Measurements from ENCODE around the gene RNF128.
"Not testable (repeated sequence)": the region's sequence is repeated elsewhere in the genome, so short reads cannot be mapped to it uniquely, and the experiment has no call there.

Gene RNF128

DNA sequence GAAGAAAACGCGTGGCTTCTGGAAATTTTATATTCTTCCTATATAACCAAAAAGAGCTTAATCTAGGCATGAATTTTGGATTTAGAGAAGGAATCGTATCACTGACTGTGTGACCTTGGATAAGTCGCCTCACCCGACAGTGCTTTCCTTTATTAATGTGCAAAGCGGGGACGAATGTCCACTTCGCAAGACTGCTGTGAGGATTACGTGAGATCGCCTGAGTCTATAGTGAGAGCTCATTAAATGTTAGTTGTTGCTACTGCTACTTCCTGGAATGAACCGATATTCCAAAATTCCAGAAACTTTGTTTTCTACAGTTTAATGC is 75.5 kb downstream of the RNF128 start:
- in situ Hi-C loops (cut with MboI; ENCODE audit: low sequenced_read_pairs, unreplicated experiment): no loop called here
- DNase-seq (ENCODE audit: low spot score): no peak
- TF ChIP-seq, protein P1, sequence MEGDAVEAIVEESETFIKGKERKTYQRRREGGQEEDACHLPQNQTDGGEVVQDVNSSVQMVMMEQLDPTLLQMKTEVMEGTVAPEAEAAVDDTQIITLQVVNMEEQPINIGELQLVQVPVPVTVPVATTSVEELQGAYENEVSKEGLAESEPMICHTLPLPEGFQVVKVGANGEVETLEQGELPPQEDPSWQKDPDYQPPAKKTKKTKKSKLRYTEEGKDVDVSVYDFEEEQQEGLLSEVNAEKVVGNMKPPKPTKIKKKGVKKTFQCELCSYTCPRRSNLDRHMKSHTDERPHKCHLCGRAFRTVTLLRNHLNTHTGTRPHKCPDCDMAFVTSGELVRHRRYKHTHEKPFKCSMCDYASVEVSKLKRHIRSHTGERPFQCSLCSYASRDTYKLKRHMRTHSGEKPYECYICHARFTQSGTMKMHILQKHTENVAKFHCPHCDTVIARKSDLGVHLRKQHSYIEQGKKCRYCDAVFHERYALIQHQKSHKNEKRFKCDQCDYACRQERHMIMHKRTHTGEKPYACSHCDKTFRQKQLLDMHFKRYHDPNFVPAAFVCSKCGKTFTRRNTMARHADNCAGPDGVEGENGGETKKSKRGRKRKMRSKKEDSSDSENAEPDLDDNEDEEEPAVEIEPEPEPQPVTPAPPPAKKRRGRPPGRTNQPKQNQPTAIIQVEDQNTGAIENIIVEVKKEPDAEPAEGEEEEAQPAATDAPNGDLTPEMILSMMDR (IDR thresholded peaks at IDR 0.05; ENCODE audit: borderline replicate concordance, control extremely low read depth, extremely low read depth, insufficient read depth, missing control alignments): no peak

DNA sequence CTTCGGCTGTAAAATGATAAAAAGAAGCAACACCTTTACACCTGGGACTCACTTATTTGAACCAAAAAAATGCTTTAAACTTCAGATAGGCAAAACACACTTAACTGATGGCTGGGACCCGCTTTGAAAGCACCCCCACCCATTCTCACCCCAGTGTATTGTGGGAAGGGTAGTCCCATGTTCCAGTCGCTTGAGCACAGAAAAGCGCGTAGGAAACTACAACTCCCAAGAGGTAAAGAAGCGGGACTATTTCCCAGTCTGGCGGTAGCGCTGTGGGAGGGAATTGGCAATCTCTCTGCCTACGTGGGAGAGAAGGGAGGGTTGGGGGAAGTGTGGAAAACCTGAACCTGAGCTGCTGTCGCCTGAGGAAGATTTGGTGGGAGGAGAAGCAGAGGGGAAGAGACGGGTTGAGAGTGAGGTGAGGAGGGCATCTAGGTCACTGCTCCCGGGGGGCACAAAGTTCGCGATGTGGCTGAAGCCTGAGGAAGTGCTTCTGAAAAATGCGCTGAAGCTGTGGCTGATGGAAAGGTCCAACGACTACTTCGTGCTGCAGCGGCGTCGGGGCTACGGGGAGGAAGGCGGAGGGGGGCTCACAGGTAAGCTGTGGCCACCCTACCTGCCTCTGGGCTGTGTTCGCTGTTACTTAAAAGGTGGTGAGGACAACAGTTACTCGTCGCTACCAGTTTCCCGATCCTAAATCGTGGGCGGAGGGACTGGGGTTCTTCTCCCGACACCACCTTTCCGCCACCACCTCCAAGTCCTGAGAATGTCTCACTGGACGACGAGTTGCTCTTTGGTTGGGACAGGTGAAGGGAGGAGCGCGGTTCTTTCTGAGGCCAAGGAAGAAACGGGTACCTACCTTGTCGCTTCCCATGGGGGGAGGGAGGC is 76.1 kb downstream of the RNF128 start, which contains the start of gene TBC1D8B:
TBC1D8B (plus strand) TSS at position 286 of the 888 bp plus-strand sequence; CDS start at position 467, 181 bp downstream.
- in situ Hi-C loops (cut with MboI; ENCODE audit: low sequenced_read_pairs, unreplicated experiment): no loop called here
- peak; percentile 24 for DNase-seq (ENCODE audit: low spot score)
- TF ChIP-seq, protein P1 (IDR thresholded peaks at IDR 0.05; ENCODE audit: borderline replicate concordance, control extremely low read depth, extremely low read depth, insufficient read depth, missing control alignments): no peak

DNA sequence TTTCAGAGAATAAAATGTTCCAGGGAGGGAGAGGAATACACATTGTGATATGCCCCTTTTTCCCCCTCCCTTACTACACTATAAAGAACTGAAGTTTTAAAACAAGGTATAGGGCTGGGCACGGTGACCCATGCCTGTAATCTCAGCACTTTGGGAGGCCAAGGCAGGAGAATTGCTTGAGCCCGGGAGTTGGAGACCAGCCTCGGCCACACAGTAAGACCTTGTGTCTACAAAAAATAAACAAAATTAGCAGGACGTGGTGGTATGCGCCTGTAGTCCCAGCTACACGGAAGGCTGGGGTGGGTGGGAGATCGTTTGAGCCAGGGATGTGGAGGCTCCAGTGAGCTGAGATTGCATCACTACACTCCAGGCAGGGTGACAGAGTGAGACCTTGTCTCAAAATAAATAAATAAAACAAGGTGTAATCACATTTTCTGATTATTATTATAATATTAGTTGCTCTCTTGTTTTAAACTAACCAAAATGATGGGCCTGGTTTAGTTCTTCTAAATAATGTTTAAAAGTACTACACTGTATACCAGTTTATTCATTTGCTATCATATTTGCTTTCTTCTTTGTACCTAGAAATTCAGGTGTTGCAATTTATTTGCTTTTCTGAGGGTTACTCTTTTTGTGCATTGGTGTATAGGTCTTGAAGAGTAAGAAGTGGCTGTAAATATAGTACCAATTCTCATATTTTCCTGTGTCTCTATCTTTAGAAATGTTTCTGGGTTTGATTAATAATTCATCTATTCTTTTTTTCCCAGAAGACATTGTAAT is 84.8 kb downstream of the RNF128 start:
- DNase-seq (ENCODE audit: low spot score): no peak
- in situ Hi-C loops (cut with MboI; ENCODE audit: low sequenced_read_pairs, unreplicated experiment): no loop called here
- TF ChIP-seq, protein P1 (IDR thresholded peaks at IDR 0.05; ENCODE audit: borderline replicate concordance, control extremely low read depth, extremely low read depth, insufficient read depth, missing control alignments): no peak

DNA sequence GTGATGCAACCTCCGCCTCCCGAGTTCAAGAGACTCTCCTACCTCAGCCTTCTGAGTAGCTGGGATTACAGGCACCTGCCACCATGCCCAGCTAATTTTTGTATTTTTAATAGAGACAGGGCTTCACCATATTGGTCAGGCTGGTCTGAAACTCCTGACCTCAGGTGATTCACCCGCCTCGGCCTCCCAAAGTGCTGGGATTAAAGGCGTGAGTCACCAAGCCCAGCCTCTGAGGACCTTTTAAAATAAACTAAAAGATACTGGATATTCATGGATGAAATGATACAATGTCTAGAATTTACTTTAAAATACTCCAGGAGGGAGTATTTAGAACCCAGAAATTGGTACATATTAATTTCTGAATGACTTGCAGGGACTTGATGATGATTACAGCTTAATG is 86.4 kb downstream of the RNF128 start:
- DNase-seq (ENCODE audit: low spot score); in situ Hi-C loops (cut with MboI; ENCODE audit: low sequenced_read_pairs, unreplicated experiment): not testable (repeated sequence)

DNA sequence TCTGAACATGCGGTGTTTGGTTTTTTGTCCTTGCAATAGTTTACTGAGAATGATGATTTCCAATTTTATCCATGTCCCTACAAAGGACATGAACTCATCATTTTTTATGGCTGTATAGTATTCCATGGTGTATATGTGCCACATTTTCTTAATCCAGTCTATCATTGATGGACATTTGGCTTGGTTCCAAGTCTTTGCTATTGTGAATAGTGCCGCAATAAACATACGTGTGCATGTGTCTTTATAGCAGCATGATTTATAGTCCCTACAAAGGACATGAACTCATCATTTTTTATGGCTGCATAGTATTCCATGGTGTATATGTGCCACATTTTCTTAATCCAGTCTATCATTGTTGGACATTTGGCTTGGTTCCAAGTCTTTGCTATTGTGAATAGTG is 87.6 kb downstream of the RNF128 start:
- DNase-seq (ENCODE audit: low spot score); in situ Hi-C loops (cut with MboI; ENCODE audit: low sequenced_read_pairs, unreplicated experiment): not testable (repeated sequence)
